Activated naive CD8-positive, alpha-beta T cell treated with anti-CD3 and anti-CD28 coated beads, Interleukin-2, amount 50 U/mL, for 24 hours (primary cell): ENCODE results near the gene SORCS2.

ENCODE experiments used
- ATAC-seq: fragments of 150-1000 bp; cut with Tn5 transposase; one replicate; pipeline ENCODE4 v1.10.0; 2021
- DNase-seq: peaks from one replicate; pipeline ENCODE4 v3.0.0; 2021
- H3K27ac Mint-ChIP-seq: one replicate; pipeline ENCODE4 v1.8.0; 2021; ENCODE audit warnings: mild to moderate bottlenecking, mixed read lengths
- H3K27me3 Mint-ChIP-seq: one replicate; pipeline ENCODE4 v1.8.0; 2021; ENCODE audit warnings: mixed read lengths
- H3K36me3 Mint-ChIP-seq: one replicate; pipeline ENCODE4 v1.8.0; 2021; ENCODE audit warnings: low read depth, mixed read lengths
- H3K4me1 Mint-ChIP-seq: one replicate; pipeline ENCODE4 v1.8.0; 2021; ENCODE audit warnings: mixed read lengths
- H3K4me3 Mint-ChIP-seq: one replicate; pipeline ENCODE4 v1.8.0; 2021; ENCODE audit warnings: mild to moderate bottlenecking, moderate library complexity, mixed read lengths
- H3K9me3 Mint-ChIP-seq: one replicate; pipeline ENCODE4 v1.8.0; 2021; ENCODE audit warnings: mixed read lengths

The SORCS2 gene

GRCh38 chr4:7192252-7193029 is at the start of gene SORCS2:
TSS of gene SORCS2 (plus strand) at chr4:7192538.
- H3K27ac Mint-ChIP-seq = no peak within 1 kb of the TSS
- no peaks in the 10 kb centered on the region for H3K36me3 Mint-ChIP-seq
- peak; percentile 61 for DNase-seq
- H3K9me3 Mint-ChIP-seq = no peaks in the 10 kb centered on the region
- H3K4me3 Mint-ChIP-seq = no peak within 1 kb of the TSS
- peaks cover 52% of the 10 kb centered on the region for H3K27me3 Mint-ChIP-seq
- ATAC-seq = peak; percentile 69
- no peaks in the 10 kb centered on the region for H3K4me1 Mint-ChIP-seq

DNA sequence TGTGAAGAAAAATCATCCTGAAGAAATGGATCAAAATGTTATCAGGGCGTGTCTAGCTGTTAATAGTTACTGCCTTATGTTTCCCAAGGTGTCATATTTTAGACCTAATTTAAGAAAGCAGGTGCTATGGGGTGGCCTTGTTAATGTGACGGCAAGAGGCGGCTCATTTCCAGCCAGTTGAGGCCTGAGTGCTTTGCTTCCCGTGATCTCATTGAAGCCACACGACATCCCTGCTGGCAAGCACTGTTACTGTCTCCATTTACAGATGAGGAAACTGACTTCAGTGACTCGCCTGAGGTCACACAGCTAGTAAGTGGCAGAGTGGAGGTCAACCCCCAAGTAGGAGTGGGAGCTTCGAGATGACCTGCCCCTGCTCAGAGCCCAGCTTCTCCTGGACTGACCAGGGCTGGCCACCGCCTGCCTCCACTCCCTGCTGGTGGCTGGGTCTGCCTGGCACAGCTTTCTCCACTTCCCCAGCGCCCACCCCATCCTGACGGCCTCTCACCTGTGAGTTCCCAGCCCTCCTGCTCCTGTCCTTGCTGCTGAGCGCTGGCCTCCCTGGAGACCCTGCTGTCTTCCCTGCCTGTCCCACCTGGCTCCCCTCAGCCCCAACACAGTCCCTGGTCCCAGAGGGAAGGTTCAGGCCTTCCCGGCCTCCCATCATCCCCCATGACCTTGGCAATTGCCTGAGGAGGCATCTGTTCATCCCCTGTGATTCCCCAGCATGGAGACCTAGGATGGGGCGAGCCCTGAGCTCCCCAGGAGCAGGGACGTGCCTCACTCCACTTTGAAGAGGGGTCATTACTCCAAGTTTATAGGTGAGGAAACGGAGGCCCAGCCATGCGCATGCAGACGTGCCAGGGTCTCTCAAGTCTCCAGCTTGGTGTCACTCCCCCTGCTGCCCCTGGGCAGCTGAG is 47.7 kb upstream of the SORCS2 start:
- Mint-ChIP-seq H3K36me3 (no peaks in the 10 kb centered on the region), H3K9me3 (no peaks in the 10 kb centered on the region), H3K27ac (no peak overlapping the region), H3K27me3 (peaks cover 13% of the 10 kb centered on the region), H3K4me1 (no peaks in the 10 kb centered on the region), H3K4me3 (no peak overlapping the region)
- ATAC-seq (no peak), DNase-seq (no peak)

- ATAC-seq = no peak
- no peaks in the 10 kb centered on the region for H3K36me3 Mint-ChIP-seq
- H3K9me3 Mint-ChIP-seq = no peaks in the 10 kb centered on the region
- DNase-seq = no peak
- no peaks in the 10 kb centered on the region for H3K4me1 Mint-ChIP-seq
- no peak overlapping the region for H3K4me3 Mint-ChIP-seq
- no peak overlapping the region for H3K27ac Mint-ChIP-seq
- peaks cover 13% of the 10 kb centered on the region for H3K27me3 Mint-ChIP-seq
These were observed 46.9 kb upstream of the SORCS2 start for GRCh38 chr4:7145291-7145934.

DNA sequence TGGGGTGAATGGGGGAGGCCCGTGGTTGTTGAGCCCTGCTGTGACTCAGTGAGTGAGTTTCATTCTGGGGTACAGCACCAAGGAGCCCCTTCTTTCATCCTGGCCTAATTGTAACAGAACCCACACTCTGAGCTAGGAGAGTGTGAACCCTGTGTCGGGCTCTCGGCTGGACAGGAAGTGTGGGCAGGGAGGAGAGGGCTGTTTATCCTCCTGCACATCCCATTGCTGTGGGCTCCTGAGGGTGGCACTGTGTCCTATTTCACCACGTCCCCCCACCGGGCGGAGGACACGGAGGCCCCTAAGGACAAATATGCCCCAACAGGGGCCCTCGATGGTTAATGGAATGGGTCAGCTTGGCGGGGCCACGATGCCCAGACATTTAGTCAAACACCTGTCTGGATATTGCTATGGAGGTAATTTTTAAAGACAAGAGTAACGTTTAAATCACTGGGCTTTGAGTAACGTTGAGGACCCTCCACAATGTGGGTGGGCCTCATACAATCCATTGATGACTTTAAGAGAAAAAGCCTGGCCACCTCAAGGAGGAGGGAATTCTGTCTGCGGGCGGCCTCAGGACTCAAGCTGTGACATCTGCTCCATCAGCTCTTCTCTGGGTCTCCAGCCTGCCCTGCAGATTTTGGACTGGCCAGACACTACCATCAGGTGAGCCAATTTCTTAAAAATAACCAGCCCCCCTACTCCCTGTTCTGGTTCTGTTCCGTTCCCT is 46.1 kb upstream of the SORCS2 start:
- Mint-ChIP-seq H3K27me3 (peaks cover 13% of the 10 kb centered on the region), H3K9me3 (no peaks in the 10 kb centered on the region), H3K36me3 (no peaks in the 10 kb centered on the region), H3K27ac (no peak overlapping the region), H3K4me1 (no peaks in the 10 kb centered on the region), H3K4me3 (no peak overlapping the region)
- ATAC-seq (no peak), DNase-seq (no peak)

- no peak overlapping the region for H3K27ac Mint-ChIP-seq
- H3K36me3 Mint-ChIP-seq = no peaks in the 10 kb centered on the region
- peaks cover 13% of the 10 kb centered on the region for H3K27me3 Mint-ChIP-seq
- H3K4me1 Mint-ChIP-seq = no peaks in the 10 kb centered on the region
- no peak overlapping the region for H3K4me3 Mint-ChIP-seq
- no peaks in the 10 kb centered on the region for H3K9me3 Mint-ChIP-seq
- DNase-seq = no peak
- no peak for ATAC-seq
These were observed 45.6 kb upstream of the SORCS2 start for GRCh38 chr4:7146786-7147115.

GRCh38 chr4:7147261-7147660 is 45.1 kb upstream of the SORCS2 start:
- H3K27me3 Mint-ChIP-seq = peaks cover 12% of the 10 kb centered on the region
- H3K9me3 Mint-ChIP-seq = no peaks in the 10 kb centered on the region
- no peak for DNase-seq
- H3K36me3 Mint-ChIP-seq = no peaks in the 10 kb centered on the region
- H3K4me1 Mint-ChIP-seq = no peaks in the 10 kb centered on the region
- no peak overlapping the region for H3K4me3 Mint-ChIP-seq
- no peak overlapping the region for H3K27ac Mint-ChIP-seq
- ATAC-seq = no peak

GRCh38 chr4:7147661-7148310 is 44.6 kb upstream of the SORCS2 start:
- no peak overlapping the region for H3K27ac Mint-ChIP-seq
- no peak for DNase-seq
- no peak for ATAC-seq
- peaks cover 10% of the 10 kb centered on the region for H3K27me3 Mint-ChIP-seq
- no peaks in the 10 kb centered on the region for H3K9me3 Mint-ChIP-seq
- no peaks in the 10 kb centered on the region for H3K36me3 Mint-ChIP-seq
- H3K4me3 Mint-ChIP-seq = no peak overlapping the region
- H3K4me1 Mint-ChIP-seq = no peaks in the 10 kb centered on the region

DNA sequence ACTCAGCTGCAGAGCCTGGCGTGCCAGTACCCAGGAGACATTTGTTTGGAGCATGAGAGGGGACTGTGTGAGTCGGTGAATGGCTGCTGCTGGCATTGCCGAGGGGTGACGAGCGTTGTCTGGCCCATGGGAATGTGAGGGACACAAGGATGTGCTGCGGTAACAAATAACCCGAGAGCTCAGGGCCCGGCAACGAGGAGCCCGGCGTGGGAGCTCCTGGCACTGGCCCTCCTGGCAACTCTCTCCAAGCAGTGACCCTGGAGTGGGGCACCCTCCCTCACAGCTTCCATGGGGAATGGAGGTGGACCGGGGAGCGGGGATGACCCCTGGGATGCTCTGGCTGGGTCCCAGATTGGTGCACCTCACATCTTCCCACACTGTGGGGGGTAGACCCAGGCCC is 44.0 kb upstream of the SORCS2 start:
- peaks cover 7% of the 10 kb centered on the region for H3K27me3 Mint-ChIP-seq
- no peaks in the 10 kb centered on the region for H3K4me1 Mint-ChIP-seq
- H3K36me3 Mint-ChIP-seq = no peaks in the 10 kb centered on the region
- H3K9me3 Mint-ChIP-seq = no peaks in the 10 kb centered on the region
- H3K27ac Mint-ChIP-seq = no peak overlapping the region
- H3K4me3 Mint-ChIP-seq = no peak overlapping the region
- ATAC-seq = no peak
- no peak for DNase-seq

DNA sequence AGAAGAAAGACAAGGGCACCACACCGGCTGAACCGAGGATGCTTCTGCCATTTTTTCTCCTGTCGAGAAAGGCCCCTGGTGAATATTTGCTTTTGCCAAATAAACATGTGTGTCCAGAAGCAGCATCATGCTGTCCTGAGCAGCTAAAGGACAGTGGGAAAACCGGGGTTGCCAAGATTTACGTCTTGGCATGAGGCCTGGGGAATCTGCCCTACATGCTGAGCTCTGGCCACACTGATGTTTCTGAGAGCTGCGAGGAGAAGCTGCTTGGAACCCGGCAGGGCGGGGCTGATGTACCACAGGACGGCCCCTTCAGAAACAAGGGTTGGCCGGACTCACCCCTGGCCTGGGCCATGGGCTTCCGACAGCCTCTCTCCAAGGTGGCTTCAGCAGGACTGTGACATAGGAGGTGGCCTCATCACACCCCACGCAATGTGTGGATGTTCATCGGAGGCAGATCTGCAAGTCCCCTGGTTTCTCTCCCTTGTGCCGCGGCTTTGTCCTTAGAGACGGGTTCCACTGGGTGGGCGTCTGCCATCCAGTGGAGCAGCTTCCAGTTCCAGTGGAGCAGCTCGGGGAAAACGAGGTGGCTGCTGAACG is 42.2 kb upstream of the SORCS2 start:
- ATAC-seq (no peak), DNase-seq (no peak)
- H3K9me3 Mint-ChIP-seq = no peaks in the 10 kb centered on the region
- H3K36me3 Mint-ChIP-seq = no peaks in the 10 kb centered on the region
- H3K4me1 Mint-ChIP-seq = no peaks in the 10 kb centered on the region
- no peak overlapping the region for H3K4me3 Mint-ChIP-seq
- peaks cover 11% of the 10 kb centered on the region for H3K27me3 Mint-ChIP-seq
- H3K27ac Mint-ChIP-seq = no peak overlapping the region

- H3K4me1 Mint-ChIP-seq = no peaks in the 10 kb centered on the region
- no peak overlapping the region for H3K27ac Mint-ChIP-seq
- ATAC-seq (no peak), DNase-seq (no peak)
- H3K36me3 Mint-ChIP-seq = no peaks in the 10 kb centered on the region
- peaks cover 21% of the 10 kb centered on the region for H3K27me3 Mint-ChIP-seq
- H3K9me3 Mint-ChIP-seq = no peaks in the 10 kb centered on the region
- no peak overlapping the region for H3K4me3 Mint-ChIP-seq
These were observed 40.6 kb upstream of the SORCS2 start for GRCh38 chr4:7151668-7152227.

GRCh38 chr4:7153711-7154110 is 38.6 kb upstream of the SORCS2 start:
- Mint-ChIP-seq H3K27me3 (peaks cover 17% of the 10 kb centered on the region), H3K27ac (no peak overlapping the region), H3K4me1 (no peaks in the 10 kb centered on the region), H3K4me3 (no peak overlapping the region), H3K36me3 (no peaks in the 10 kb centered on the region), H3K9me3 (no peaks in the 10 kb centered on the region)
- DNase-seq (no peak), ATAC-seq (no peak)

- DNase-seq (no peak), ATAC-seq (no peak)
- Mint-ChIP-seq H3K27ac (no peak overlapping the region), H3K4me3 (no peak overlapping the region), H3K36me3 (no peaks in the 10 kb centered on the region), H3K4me1 (no peaks in the 10 kb centered on the region), H3K27me3 (peaks cover 17% of the 10 kb centered on the region), H3K9me3 (no peaks in the 10 kb centered on the region)
These were observed 37.9 kb upstream of the SORCS2 start for GRCh38 chr4:7154351-7154981.

GRCh38 chr4:7155590-7156071 is 36.7 kb upstream of the SORCS2 start:
- no peaks in the 10 kb centered on the region for H3K9me3 Mint-ChIP-seq
- no peaks in the 10 kb centered on the region for H3K36me3 Mint-ChIP-seq
- no peaks in the 10 kb centered on the region for H3K4me1 Mint-ChIP-seq
- no peak overlapping the region for H3K27ac Mint-ChIP-seq
- H3K4me3 Mint-ChIP-seq = no peak overlapping the region
- ATAC-seq (no peak), DNase-seq (no peak)
- peaks cover 17% of the 10 kb centered on the region for H3K27me3 Mint-ChIP-seq
